HK-2 (cell line): ENCODE results near the gene TUBA3D.
"Not testable (repeated sequence)": the region's sequence is repeated elsewhere in the genome, so short reads cannot be mapped to it uniquely, and the experiment has no call there.

Experiments
- DNase-seq: peaks from one replicate; pipeline ENCODE4 v3.0.0-alpha.2; 2018; ENCODE audit not compliant: unreplicated experiment

TUBA3D gene

DNA sequence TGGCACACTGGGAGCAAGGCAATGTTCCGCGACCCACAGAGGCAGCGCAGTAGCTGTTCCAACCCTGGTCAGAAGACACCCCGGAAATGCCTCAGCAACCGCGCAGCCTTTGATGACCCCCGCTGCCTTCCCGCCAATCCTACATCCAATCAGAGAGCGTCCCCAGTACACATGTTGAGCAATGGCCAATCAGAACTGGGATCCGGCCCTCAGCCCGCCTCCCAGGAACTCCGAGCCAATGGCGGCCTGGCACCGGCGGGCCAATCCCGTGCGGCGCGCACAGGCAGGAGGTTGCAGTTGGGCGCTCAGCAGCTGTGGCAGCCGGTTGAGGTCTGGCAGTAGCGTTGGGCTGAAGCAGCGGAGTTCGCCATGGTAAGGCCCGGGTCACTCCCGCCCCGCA is at the start of gene TUBA3D:
Gene TUBA3D (plus strand): TSS at position 289 of the 400 bp plus-strand sequence. CDS start 81 bp downstream, at position 370.
- DNase-seq: no peak

DNA sequence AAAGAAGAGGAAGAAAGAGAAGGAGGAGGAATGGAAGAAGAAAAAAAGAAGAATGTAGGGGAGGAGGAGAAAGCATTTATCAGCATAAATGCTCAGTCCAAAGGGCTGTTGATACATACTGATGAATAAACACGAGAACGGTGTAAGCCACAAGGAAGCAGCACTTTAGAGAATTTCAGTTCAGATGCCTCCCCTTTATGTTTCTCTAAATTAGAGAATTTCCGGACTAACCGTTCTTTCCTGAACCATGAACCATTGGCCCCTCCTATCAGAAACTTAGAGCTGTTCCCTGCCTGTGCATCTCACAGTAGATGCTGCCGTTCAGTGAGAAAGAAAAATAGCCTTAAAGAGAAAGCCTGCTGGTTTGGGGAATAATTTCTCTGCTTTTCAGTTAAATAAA is 49.2 kb upstream of the TUBA3D start:
- DNase-seq: no peak

DNA sequence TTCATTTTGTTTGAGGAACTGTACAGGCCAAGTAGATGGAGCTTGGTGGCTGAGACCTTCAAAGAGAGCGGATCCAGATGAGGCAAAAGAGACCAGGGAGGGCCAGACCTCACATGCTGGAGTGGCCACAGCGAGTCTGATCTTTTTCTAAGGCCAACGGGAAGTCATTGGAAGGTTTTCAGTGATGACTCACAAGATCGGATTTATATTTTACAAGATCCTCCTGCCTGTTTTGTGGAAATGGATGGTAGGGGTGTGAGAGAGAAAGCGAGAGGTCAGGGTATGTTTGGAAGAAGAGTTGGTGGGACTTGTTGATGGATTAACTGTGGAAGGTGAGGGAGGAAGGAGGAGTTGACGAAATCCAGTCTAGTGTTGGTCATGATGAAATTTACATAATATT is 44.6 kb upstream of the TUBA3D start:
- no peak for DNase-seq

DNA sequence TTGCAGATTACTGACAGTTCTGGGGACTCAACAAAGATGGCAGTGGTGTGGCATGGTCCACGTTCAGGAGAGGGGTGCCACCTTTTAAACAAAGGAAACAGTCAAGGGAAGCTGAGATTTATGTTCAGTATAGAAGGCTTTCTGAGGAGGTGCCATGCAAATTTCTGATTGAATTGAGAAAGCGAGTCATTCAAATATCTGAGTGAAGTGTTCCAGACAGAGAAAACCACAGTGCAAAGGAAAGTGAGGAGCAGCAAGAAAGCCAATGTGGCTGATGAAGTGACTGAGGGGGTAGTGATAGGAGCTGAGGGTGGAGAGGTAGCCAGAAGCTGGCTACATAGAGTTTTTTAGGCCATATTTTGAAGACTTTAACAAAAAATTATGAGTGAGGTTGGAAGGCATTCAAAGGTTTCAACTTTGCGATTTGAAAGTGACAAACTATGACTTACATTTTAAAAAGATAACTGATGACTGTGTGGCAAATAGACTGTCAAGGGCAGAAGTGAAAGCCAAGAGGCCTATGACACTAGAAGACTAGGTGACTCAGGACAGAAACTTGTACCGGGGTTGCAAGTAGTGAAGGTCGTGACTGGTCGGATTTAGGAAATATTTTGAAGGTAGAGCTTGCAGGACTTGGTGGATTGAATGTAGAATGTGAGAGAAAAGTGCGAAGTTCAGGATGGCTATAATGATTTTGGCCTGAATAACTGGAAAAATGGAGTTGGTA is 35.0 kb upstream of the TUBA3D start:
- DNase-seq: not testable (repeated sequence)

DNA sequence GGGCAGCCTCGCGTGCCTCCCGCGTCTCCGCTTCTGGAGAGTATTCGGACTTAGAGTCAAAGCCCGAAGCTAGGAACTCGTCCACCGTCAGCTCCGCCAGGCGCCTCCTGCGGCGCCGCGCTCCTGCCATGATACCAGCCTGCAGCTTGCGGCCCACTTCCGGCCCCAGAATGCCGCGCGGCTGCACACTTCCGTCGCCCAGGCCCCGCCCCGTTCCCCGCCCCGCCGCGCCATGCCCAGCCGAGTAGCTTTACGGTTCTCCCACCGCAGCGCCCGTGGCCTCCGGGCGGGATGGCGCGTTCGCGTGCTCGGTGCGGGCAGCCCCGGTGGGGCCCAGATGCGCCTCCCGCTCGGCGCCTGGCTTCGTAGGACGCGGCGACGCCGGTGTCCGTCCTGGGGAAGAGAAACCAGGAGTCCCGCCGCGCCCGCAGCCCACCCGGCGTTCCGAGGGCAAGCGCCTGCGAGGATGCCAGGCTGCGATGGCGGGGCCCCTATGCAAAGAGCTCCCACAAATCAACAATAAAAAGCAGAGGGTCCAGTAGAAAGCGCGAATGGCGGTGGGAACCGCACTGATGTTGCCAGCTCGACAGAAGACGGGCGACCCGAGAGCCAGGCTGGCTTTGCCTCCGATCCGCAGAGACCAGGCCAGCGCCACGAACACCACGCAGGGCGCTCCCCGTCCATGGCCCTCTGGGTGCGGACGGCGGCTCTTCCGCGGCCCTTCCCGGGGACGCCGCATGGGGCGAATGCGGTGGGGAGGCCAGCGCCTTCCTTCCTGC is 31.0 kb upstream of the TUBA3D start:
- DNase-seq: not testable (repeated sequence)

DNA sequence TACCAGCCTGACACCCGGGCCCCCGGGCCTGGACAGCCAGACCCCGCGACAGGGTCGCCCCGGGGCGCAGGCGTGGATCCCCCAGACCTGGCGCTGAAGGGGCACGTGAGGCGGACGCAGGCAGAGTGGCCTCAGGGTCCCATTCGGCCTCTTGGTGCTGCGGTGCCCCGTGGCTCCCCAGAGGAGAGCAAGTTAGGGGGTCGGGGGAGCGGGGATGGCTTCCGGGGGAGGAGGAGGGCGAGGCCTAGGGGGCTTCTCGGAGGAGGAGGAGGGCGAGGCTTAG is 30.5 kb upstream of the TUBA3D start:
- not testable (repeated sequence) for DNase-seq

DNA sequence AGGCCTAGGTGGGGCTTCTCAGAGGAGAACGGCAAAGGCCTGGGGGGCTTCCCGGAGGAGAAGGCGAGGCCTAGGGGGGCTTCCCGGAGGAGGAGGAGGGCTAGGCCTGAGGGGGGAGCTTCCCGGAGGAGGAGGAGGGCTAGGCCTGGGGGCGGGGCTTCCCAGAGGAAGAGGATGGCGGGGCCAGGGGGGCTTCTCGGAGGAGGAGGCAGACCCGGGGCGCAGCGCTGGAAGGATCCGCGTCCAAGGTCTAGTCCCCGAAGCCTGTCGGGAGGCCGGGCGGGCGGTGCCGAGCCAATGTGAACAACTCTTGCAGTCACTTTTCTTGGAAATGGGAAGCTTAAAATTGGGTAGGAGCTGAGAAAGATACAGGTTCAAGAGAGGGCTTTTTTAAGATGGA is 30.0 kb upstream of the TUBA3D start:
- no peak for DNase-seq

DNA sequence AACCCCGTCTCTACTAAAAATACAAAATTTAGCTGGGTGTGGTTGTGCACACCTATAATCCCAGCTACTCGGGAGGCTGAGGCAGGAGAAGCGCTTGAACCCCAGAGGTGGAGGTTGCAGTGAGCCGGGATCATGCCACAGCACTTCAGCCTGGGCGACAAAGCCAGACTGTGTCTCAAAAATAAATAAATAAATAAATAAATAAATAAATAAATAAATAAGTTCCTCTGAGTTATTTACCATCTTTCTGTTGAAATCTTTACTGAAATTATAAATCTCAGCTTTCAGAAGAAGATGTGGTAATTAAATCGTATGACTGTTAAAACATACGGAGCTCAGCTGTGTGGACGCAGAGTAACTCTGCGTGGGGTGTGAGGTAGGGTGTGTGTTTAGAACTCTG is 27.9 kb upstream of the TUBA3D start:
- DNase-seq: not testable (repeated sequence)

DNA sequence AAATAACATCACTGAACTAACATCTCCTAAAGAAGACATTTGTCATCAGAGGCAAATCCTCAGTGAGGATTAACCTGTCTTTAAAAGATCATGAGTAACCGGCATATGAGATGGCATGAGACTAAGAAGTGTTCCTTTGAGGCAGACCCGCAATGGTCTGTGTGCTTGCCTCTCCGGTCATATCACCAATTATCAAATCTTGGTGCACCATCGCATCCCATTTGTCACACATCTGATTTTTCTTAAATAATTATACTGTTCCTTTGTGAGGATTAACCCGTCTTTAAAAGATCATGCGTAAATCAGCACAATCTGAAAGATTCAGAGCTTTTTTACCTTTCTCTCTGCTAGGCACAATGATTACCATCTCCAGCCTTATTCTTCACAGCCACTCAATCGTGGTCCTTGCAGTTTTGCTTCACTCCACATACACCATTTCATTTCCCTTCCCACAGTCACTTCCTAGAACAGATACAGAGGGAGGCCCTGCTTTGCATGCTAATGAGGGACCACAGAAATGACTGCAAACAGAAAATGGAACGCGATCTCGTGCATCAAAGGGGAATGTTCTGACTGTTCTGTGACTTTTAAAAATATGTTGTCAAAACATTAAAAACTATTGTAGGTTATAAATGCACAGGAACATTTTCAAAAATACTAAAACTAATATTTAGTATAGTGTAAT is 24.5 kb upstream of the TUBA3D start:
- not testable (repeated sequence) for DNase-seq

DNA sequence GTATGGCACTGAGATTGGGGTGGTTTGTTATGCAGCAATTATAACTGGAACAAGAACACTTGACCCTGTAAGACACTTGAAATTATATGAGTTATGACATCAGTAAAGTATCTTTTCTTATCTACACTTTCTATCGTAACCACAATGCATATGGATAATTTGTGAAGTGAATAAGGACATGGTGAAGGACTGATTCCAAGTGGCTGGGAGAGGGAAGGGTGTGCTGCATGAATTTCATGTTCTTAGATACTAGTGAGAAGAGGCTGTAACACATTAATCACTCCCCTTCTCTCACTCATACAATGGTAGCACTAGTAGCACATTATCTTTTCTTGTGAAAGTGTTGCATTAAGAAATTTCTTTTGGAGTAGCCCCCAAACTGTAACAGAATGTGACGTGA is 21.0 kb upstream of the TUBA3D start:
- DNase-seq: not testable (repeated sequence)

DNA sequence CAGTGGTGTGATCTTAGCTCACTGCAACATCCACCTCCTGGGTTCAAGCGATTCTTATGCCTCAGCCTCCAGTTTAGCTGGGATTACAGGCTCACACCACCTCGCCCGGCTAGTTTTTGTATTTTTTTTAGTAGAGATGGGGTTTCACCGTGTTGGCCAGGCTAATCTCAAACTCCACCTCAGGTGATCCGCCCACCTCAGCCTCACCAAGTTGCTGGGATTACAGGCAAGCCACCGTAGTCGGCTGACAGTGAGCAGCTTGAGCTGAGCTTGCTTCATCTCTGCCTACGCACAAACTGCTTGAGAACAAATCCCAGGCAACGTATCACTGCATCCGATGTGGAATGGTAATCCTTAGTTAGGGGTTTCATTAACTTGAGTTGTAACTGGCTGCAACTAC is 8.2 kb upstream of the TUBA3D start:
- DNase-seq: not testable (repeated sequence)

DNA sequence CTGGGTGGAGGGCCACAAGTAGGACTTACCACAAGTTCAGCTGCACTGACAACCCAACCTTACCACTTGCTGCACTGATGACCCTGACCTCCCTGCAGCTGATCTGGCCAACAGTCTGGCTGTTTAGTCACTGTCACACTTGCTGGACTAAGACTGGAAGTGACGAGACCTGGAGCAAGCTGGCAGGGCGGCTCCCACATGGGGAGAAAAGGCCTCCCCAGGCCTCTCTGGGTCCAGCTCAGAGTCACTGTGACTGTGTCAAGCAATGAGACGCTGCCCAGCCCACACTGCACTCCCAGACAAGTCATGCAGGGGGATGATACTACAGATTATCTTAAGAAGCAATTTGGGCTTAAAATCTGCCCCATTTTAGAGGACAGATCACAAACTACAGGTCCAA is 5.0 kb upstream of the TUBA3D start:
- DNase-seq: not testable (repeated sequence)

DNA sequence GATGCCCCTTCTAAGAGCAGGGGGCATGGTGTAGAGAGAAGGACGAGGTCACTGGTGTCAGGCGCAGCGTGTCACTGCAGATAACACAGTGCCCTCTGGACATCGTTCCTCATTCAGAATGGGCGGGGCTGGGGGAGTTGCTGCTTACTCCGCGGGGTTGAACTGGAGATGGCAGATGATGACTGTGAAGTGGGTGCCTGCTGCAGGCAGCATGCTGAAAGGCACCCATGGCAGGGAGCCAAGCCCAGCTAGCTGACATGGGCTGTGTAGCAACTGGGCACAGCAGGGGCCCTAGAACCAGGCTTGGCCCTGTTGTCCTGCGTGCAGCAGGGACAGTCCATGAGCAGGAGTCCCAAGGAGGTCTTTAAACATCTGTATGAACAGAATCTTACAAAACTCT is 4.3 kb upstream of the TUBA3D start:
- DNase-seq: not testable (repeated sequence)

DNA sequence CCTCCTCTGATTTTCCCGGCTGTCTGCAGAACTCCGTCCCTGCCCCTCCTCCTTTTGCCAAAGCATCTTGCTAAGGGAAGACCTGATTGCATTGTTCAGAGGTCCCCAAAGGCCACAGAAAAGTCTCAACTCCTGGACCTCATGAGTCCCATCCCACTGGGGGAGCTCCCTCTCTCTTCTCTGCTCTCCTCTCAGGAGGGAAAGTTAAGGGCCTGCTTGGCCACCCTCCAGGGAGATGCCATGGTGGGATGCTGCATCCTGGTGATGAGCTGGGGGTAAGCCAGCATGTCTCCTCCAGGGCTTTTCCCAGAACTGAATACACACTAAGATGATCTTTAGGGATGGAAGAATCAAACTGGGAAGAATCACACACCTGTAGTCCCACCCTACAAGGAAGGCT is 2.7 kb upstream of the TUBA3D start:
- not testable (repeated sequence) for DNase-seq

DNA sequence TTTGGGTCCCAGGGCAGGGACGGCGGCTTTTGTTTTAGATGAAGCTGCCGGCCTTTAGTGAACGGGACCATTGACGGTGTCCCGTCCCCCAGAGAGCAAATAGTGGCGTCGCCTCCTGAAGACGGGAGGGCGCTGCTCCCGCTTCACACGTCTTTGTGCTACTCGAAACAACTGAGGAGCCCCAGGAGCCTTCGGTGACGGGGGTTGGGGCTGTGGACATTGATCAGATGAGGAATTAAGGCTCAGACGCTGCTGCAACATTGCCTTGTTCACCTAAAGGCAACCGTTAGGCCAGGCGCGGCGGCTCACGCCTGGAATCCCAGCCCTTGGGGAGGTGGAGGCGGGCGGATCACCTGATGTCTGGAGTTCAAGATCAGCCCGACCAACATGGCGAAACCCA is 444 bp downstream of the TUBA3D start:
- DNase-seq: not testable (repeated sequence)

DNA sequence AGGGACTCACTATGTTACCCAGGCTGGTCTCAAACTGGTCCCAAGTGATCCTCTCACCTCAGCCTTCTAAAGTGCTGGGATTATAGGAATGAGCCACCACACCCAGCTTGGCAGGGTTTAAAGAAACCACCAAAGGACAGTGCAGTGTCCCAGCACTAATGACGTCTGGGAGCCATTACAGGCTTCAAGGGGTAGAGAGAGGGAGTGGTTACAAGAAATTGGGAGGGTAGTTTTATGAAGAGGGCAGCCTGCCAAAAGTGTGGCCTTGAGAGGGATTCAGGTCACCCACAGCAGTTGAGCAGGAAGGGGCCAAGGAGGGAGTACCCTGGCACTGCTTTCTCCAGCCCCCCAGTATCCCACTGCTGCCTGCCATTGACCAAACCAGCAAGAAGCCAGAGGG is 1.3 kb downstream of the TUBA3D start:
- DNase-seq: not testable (repeated sequence)

DNA sequence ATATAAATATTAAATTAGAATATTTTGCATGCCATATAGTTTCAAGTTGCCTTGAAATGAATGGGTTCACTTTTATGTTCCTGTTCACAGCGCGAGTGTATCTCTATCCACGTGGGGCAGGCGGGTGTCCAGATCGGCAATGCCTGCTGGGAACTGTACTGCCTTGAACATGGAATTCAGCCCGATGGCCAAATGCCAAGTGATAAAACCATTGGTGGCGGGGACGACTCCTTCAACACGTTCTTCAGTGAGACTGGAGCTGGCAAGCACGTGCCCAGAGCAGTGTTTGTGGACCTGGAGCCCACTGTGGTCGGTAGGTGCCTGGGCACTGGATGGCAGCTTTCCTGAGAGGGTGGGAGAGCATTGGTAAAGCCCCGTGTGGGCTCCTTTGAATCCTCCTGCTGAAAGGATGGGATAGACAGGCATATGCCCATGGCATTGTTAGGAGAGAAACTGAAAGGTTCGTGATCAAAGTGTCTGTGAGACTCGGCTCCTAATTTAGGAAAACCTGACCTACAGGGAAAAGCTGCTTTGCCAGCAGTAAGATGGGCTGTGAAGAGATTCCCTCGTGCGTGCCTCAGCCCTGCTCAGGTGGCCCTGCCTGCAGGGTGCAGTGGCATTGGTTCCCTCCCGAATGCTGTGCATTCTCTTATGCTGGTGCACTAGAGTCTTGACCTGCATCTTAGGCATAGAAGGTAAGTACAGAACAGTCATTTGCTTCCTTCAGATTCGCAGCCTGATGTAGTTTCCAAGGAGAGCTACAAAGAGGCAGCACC is 2.3 kb downstream of the TUBA3D start:
- DNase-seq: not testable (repeated sequence)

DNA sequence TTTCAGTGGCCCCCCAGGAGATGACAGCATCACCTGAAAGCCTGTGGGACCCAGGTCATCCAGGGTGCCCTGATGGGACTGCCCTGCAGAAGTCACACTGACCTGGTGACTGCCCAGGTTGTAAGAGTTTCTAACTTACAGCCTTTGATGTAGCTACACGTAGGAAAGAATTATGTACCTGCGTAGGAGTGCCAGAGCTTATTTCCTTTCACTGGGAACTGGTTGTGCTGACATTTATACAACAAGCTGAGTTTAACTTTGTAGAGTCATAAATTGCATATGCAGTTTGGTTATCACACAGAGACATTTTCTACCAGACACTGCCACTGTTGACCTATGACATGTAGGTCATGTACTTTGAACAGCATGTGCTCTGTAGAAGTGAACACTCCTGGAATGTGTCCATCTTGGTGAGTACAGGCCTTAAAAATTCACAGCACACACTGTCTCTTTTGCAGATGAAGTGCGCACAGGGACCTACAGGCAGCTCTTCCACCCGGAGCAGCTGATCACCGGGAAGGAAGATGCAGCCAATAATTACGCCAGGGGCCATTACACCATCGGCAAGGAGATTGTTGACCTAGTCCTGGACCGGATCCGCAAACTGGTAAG is 3.0 kb downstream of the TUBA3D start:
- not testable (repeated sequence) for DNase-seq

DNA sequence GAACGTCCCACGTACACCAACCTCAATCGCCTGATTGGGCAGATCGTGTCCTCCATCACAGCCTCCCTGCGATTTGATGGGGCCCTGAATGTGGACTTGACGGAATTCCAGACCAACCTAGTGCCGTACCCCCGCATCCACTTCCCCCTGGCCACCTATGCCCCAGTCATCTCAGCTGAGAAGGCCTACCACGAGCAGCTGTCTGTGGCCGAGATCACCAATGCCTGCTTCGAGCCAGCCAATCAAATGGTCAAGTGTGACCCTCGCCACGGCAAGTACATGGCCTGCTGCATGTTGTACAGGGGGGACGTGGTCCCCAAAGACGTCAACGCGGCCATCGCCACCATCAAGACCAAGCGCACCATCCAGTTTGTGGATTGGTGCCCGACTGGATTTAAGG is 4.4 kb downstream of the TUBA3D start:
- DNase-seq: not testable (repeated sequence)

DNA sequence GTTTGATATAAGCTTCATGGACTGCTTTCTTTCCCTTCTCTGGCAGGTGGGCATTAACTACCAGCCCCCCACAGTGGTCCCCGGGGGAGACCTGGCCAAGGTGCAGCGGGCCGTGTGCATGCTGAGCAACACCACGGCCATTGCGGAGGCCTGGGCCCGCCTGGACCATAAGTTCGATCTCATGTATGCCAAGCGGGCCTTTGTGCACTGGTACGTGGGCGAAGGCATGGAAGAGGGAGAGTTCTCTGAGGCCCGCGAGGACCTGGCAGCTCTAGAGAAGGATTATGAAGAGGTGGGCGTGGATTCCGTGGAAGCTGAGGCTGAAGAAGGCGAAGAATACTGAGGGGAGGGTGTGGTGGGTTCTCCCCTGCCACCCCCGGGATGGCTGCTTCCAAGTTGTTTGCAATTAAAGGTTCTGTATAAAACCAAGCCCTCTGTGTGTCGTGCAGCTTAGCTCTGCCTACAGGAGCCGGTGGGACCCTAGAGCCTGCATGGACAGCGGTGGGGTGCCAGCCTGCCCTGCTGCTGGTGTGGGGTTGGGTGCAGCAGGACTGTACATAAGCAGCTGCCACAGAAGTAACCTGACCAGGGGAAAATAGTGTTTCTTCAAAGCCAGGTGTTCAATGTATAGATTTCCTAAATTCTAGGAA is 6.7 kb downstream of the TUBA3D start:
- not testable (repeated sequence) for DNase-seq
